HuH-7 (cell line): ENCODE data around the gene BACH2.
"Not testable (repeated sequence)": the region's sequence is repeated elsewhere in the genome, so short reads cannot be mapped to it uniquely, and the experiment has no call there.

Experiments used
- DNase-seq: peaks from one replicate; pipeline ENCODE4 v3.0.0; 2011; ENCODE audit warnings: low spot score

The BACH2 gene

GRCh38 chr6:89993411-89993810, 303.2 kb downstream of the BACH2 start:
- no peak for DNase-seq

- no peak for DNase-seq
Measured at GRCh38 chr6:89992818-89993217, 303.8 kb downstream of the BACH2 start.

GRCh38 chr6:89989742-89990141, 306.9 kb downstream of the BACH2 start:
- DNase-seq: no peak

- DNase-seq: no peak
Measured at GRCh38 chr6:89987830-89988229, 308.8 kb downstream of the BACH2 start.

- no peak for DNase-seq
Measured at GRCh38 chr6:89987140-89987539, 309.5 kb downstream of the BACH2 start.

- no peak for DNase-seq
Measured at GRCh38 chr6:89986650-89987074, 310.0 kb downstream of the BACH2 start.

- DNase-seq: no peak
Measured at GRCh38 chr6:89985751-89986493, 310.7 kb downstream of the BACH2 start.

GRCh38 chr6:89984926-89985750, 311.5 kb downstream of the BACH2 start:
- no peak for DNase-seq

GRCh38 chr6:89980353-89980752, 316.3 kb downstream of the BACH2 start:
- DNase-seq: no peak

- DNase-seq: no peak
Measured at GRCh38 chr6:89979481-89980119, 317.0 kb downstream of the BACH2 start.

GRCh38 chr6:89978749-89979145, 317.9 kb downstream of the BACH2 start:
- DNase-seq: no peak

- DNase-seq: no peak
Measured at GRCh38 chr6:89977808-89978748, 318.6 kb downstream of the BACH2 start.

- no peak for DNase-seq
Measured at GRCh38 chr6:89976694-89977020, 320.0 kb downstream of the BACH2 start.

GRCh38 chr6:89975991-89976693, 320.5 kb downstream of the BACH2 start:
- DNase-seq: no peak

GRCh38 chr6:89975366-89975765, 321.3 kb downstream of the BACH2 start:
- no peak for DNase-seq

GRCh38 chr6:89974834-89975233, 321.8 kb downstream of the BACH2 start:
- DNase-seq: no peak

- no peak for DNase-seq
Measured at GRCh38 chr6:89972025-89972381, 324.6 kb downstream of the BACH2 start.

- DNase-seq: not testable (repeated sequence)
Measured at GRCh38 chr6:89971338-89972024, 325.2 kb downstream of the BACH2 start.

GRCh38 chr6:89970609-89971337, 325.9 kb downstream of the BACH2 start:
- peak; percentile 46 for DNase-seq

- DNase-seq: no peak
Measured at GRCh38 chr6:89970072-89970471, 326.6 kb downstream of the BACH2 start.
